OCI-LY3 (cell line): ENCODE data around the gene AATK.

Source experiments
- CTCF ChIP-seq: fragments of 200-600, 300-600 bp; sonication (generic); IDR thresholded peaks from 2 replicates; pipeline ENCODE4 v1.5.1; 2014; ENCODE audit warnings: antibody characterized with exemption, low read length, low read depth
- EZH2phosphoT487 ChIP-seq: fragments of 200-600 bp; shearing (Covaris generic); IDR thresholded peaks from 2 replicates; pipeline ENCODE4 v1.6.1; 2018; ENCODE audit warnings: antibody characterized with exemption, mixed run types, low read depth

DNA sequence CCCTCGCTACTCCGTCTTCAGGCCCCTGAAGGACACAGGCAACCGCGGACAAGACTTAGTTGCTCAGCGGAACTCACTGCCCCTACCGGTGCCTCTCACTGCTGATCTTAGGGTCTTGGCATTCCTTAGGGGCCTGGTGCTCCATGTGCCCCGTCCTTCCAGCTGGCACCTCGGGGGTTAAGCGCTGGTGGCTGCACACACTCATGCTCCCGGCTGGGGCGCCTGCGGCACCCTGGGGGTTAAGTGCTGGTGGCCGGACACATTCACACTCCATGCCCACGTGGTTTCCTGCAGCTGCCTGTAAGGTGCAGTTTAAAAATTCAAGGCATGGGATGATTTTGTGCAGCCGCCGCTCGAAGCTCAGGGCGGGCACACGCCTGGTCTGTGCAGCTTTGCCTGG, 86.0 kb downstream of the AATK start:
- TF ChIP-seq CTCF (no peak), EZH2phosphoT487 (no peak)
